GM12878 (cell line): ENCODE measurements around the gene ERN1. TPM values are rescaled to one million over a fixed set of nuclear protein-coding genes. Genes with fewer than 3 reads are reported as not detected.
A peak's percentile ranks its signal among the peaks of the same experiment; 100 is the strongest.

Source experiments
- ATAC-seq: fragments of 200-7000 bp; cut with Tn5 transposase; 3 replicates; pipeline ENCODE4 v1.9.1; 2020; ENCODE audit warnings: mild to moderate bottlenecking, moderate library complexity
- BruUV-seq: library from RNA; stranded (reverse); fragments of 400-500 nt; replicated peaks from 2 replicates; lab custom pipeline; 2021; lab: Mats Ljungman, UMichigan
- CTCF ChIA-PET: fragments of 300-600 bp; sonication (Branson Sonifier 250); formaldehyde crosslinking; extraction: SDS; loops from one replicate; lab custom pipeline; 2021; ENCODE audit warnings: inconsistent platforms; lab: Yijun Ruan, JAX
- POLR2A ChIA-PET: fragments of 350-600 bp; formaldehyde crosslinking; extraction: SDS; loops from one replicate; lab custom pipeline; 2021; ENCODE audit warnings: inconsistent platforms; lab: Charles Lee
- RAD21 ChIA-PET: fragments of 300-600 bp; sonication (Branson Sonifier 250); formaldehyde crosslinking; loops from one replicate; lab custom pipeline; 2023; ENCODE audit warnings: antibody characterized with exemption; ENCODE audit not compliant: unreplicated experiment; lab: Charles Lee
- SMC1A ChIA-PET: fragments of 300-600 bp; sonication (Branson Sonifier 250); formaldehyde crosslinking; loops from one replicate; lab custom pipeline; 2023; ENCODE audit not compliant: unreplicated experiment, uncharacterized antibody; lab: Charles Lee
- DNase-seq: peaks from one replicate; pipeline ENCODE4 v3.0.0-alpha.2; 2011; ENCODE audit warnings: low read depth, low spot score
- FAIRE-seq: peaks from 3 replicates; lab custom pipeline; 2011; peaks lifted over from hg19 to GRCh38; lab: Jason Lieb, UNC
- H2AFZ ChIP-seq: 2 replicates; pipeline ENCODE4 v1.6.0; 2011; ENCODE audit warnings: low read depth, low read length, control low read depth; ENCODE audit not compliant: control insufficient read depth
- H3K27ac ChIP-seq: 2 replicates; pipeline ENCODE4 v1.5.1; 2011; ENCODE audit warnings: control low read depth; ENCODE audit not compliant: control insufficient read depth, insufficient read depth
- H3K27me3 ChIP-seq, 2 experiments: replicated peaks in 1 of 2; 2 replicates each; pipeline versions ENCODE4 v1.6.0 to v1.6.1; 2011; ENCODE audit warnings: low read length in 1 of 2; ENCODE audit not compliant: control insufficient read depth in 2 of 2, insufficient read depth in 2 of 2
- H3K36me3 ChIP-seq, 2 experiments: 2 replicates each; pipeline ENCODE4 v1.5.1; 2011; ENCODE audit warnings: low read length in 1 of 2; ENCODE audit not compliant: control insufficient read depth in 2 of 2, insufficient read depth in 2 of 2
- H3K4me1 ChIP-seq: 2 replicates; pipeline ENCODE4 v1.6.1; 2011; ENCODE audit warnings: mild to moderate bottlenecking, low read length, moderate library complexity, mixed read lengths; ENCODE audit not compliant: control insufficient read depth, insufficient read depth
- H3K4me2 ChIP-seq: 2 replicates; pipeline ENCODE4 v1.6.0; 2011; ENCODE audit warnings: control low read depth; ENCODE audit not compliant: control insufficient read depth, insufficient read depth
- H3K4me3 ChIP-seq: fragments of 200-600 bp; sonication (generic); 2 replicates; pipeline ENCODE4 v1.5.1; 2016
- H3K79me2 ChIP-seq: 2 replicates; pipeline ENCODE4 v1.6.0; 2011; ENCODE audit warnings: low read length; ENCODE audit not compliant: control insufficient read depth, insufficient read depth
- H3K9ac ChIP-seq: 2 replicates; pipeline ENCODE4 v1.8.0; 2011; ENCODE audit warnings: low read length, control low read depth, mixed read lengths; ENCODE audit not compliant: control insufficient read depth, insufficient read depth
- H3K9me3 ChIP-seq: replicated peaks from 3 replicates; pipeline ENCODE4 v1.5.1; 2011; ENCODE audit warnings: mild to moderate bottlenecking, low read length; ENCODE audit not compliant: control insufficient read depth, insufficient read depth
- H4K20me1 ChIP-seq: 2 replicates; pipeline ENCODE4 v1.6.0; 2011; ENCODE audit not compliant: control insufficient read depth, insufficient read depth
- ASH2L ChIP-seq: fragments of 300-600, 200-600 bp; sonication (generic); IDR thresholded peaks from 2 replicates; pipeline ENCODE4 v1.6.1; 2017; ENCODE audit warnings: low read depth, mild to moderate bottlenecking, borderline replicate concordance
- CHD2 ChIP-seq: IDR thresholded peaks from 2 replicates; pipeline ENCODE4 v1.6.1; 2011; ENCODE audit warnings: low read depth, low read length, improper control_type of control experiment, borderline replicate concordance
- CREM ChIP-seq: IDR thresholded peaks from 2 replicates; pipeline ENCODE4 v1.6.1; 2014; ENCODE audit warnings: antibody characterized with exemption, low read depth
- CTCF ChIP-seq, 3 experiments: IDR thresholded peaks in 2 of 3; conservative IDR thresholded peaks in 1 of 3; 2 replicates each; pipeline ENCODE4 v1.5.1; 2011; ENCODE audit warnings: low read depth in 3 of 3, low read length in 3 of 3, mild to moderate bottlenecking in 3 of 3, control low read depth in 2 of 3, moderate library complexity in 2 of 3, inconsistent platforms in 1 of 3, mixed read lengths in 1 of 3; ENCODE audit not compliant: control insufficient read depth in 2 of 3, insufficient read depth in 1 of 3; ENCODE audit errors: extremely low read depth in 1 of 3
- ETV6 ChIP-seq, 2 experiments: fragments of 450-650 bp in 1 of 2; IDR thresholded peaks in 1 of 2; conservative IDR thresholded peaks in 1 of 2; 2 replicates each; pipeline ENCODE4 v1.6.1; 2014; ENCODE audit warnings: antibody characterized with exemption in 1 of 2, borderline replicate concordance in 1 of 2, low read depth in 1 of 2, mild to moderate bottlenecking in 1 of 2, moderate library complexity in 1 of 2
- HCFC1 ChIP-seq: fragments of 150-350 bp; IDR thresholded peaks from 2 replicates; pipeline ENCODE4 v1.6.1; 2014; ENCODE audit warnings: low read length
- JUNB ChIP-seq: IDR thresholded peaks from 2 replicates; pipeline ENCODE4 v1.6.1; 2016; ENCODE audit warnings: antibody characterized with exemption, mild to moderate bottlenecking
- MTA2 ChIP-seq: fragments of 450-650 bp; IDR thresholded peaks from 2 replicates; pipeline ENCODE4 v1.6.1; 2016; ENCODE audit warnings: low read depth, mild to moderate bottlenecking, moderate library complexity
- PAX5 ChIP-seq: IDR thresholded peaks from 2 replicates; pipeline ENCODE4 v1.6.1; 2011; ENCODE audit warnings: low read depth, low read length, borderline replicate concordance
- PAX8 ChIP-seq: fragments of 450-650 bp; IDR thresholded peaks from 2 replicates; pipeline ENCODE4 v1.6.1; 2017; ENCODE audit warnings: mild to moderate bottlenecking, moderate library complexity
- PKNOX1 ChIP-seq: fragments of 450-650 bp; IDR thresholded peaks from 2 replicates; pipeline ENCODE4 v1.6.1; 2016; ENCODE audit warnings: mild to moderate bottlenecking
- RBBP5 ChIP-seq: fragments of 200-600 bp; sonication (generic); conservative IDR thresholded peaks from 2 replicates; pipeline ENCODE4 v1.6.1; 2016
- SP1 ChIP-seq: IDR thresholded peaks from one replicate; pipeline ENCODE4 v1.6.1; 2011; ENCODE audit warnings: low read depth, low read length
- SUPT20H ChIP-seq: IDR thresholded peaks from 2 replicates; pipeline ENCODE4 v1.6.1; 2011; ENCODE audit warnings: low read depth, mild to moderate bottlenecking, low read length, moderate library complexity, borderline replicate concordance; ENCODE audit not compliant: control insufficient read depth
- TCF7 ChIP-seq: IDR thresholded peaks from 2 replicates; pipeline ENCODE4 v1.6.1; 2014; ENCODE audit warnings: antibody characterized with exemption, borderline replicate concordance
- USF2 ChIP-seq: IDR thresholded peaks from 2 replicates; pipeline ENCODE4 v1.6.1; 2011; ENCODE audit warnings: low read depth, low read length, improper control_type of control experiment, borderline replicate concordance
- ZBTB33 ChIP-seq: fragments of 450-650 bp; IDR thresholded peaks from 2 replicates; pipeline ENCODE4 v1.6.1; 2017; ENCODE audit warnings: mild to moderate bottlenecking
- ZNF622 ChIP-seq: fragments of 450-650 bp; IDR thresholded peaks from 2 replicates; pipeline ENCODE4 v1.6.1; 2017; ENCODE audit warnings: mild to moderate bottlenecking, inconsistent platforms
- WGBS: methylation state at CpG from one replicate; pipeline ENCODE4 v1.1.6; 2016; ENCODE audit warnings: low lambda C conversion rate; ENCODE audit not compliant: insufficient replicate concordance, insufficient coverage; ENCODE audit errors: missing lambda C conversion rate; 5-methylcytosine and 5-hydroxymethylcytosine counted together
- in situ Hi-C: fragments of 300-500 bp; cut with MboI; formaldehyde crosslinking; loops from 9 replicates; pipeline ENCODE4 v1.14.3; 2018; ENCODE audit warnings: mixed read lengths
- intact Hi-C: fragments of 100-400 bp; cut with micrococcal nuclease; formaldehyde crosslinking; loops from one replicate; pipeline ENCODE4 v1.14.2; 2022; ENCODE audit not compliant: unreplicated experiment
- polyA plus RNA-seq, 11 experiments: library from polyadenylated mRNA; depleted of rRNA in 4 of 11; unstranded in 6 of 11; stranded (reverse) in 5 of 11; fragments of >200 nt; fragmentation: Nextera tagmentation in 4 of 11; fragmentation: Illumina TruSeq in 1 of 11; extraction: Ambion mirVana in 4 of 11; extraction: Trizol in 1 of 11; gene quantifications; 1 replicate in 1 of 11; 2 replicates in 10 of 11; pipeline versions ENCODE4 v1.2.1 to v1.2.3, GENCODE V29; 2011 to 2016; ENCODE audit warnings: inconsistent platforms in 2 of 11, missing spikeins in 2 of 11, low read depth in 1 of 11
- total RNA-seq, 4 experiments: library from RNA; depleted of rRNA in 3 of 4; stranded (reverse); fragments of >200 nt in 3 of 4; fragmentation: Illumina TruSeq in 1 of 4; extraction: Trizol in 1 of 4; gene quantifications; 2 replicates each; pipeline versions ENCODE4 v1.2.1 to v1.2.3, GENCODE V29; 2013 to 2021

ERN1 gene
- total and polyA plus RNA-seq, 10 of the 15 experiments (the other 5 are each of a cell fraction or from before 2014, with no cell fraction given): 2.6 to 19.2 (median 7.6) TPM

- no peak for TF ChIP-seq ZBTB33
- TF ChIP-seq CREM: no peak
- TF ChIP-seq HCFC1: no peak
- TF ChIP-seq ZNF622: no peak
- TF ChIP-seq CHD2: no peak
- no peak for TF ChIP-seq ASH2L
- TF ChIP-seq PKNOX1: no peak
- no peak for TF ChIP-seq MTA2
- no peak for TF ChIP-seq JUNB
- TF ChIP-seq PAX5: no peak
- TF ChIP-seq SP1: no peak
These were observed 33.5 kb upstream of the ERN1 start (continued) for GRCh38 chr17:64163468-64163867.

GRCh38 chr17:64162554-64162953 is 32.6 kb upstream of the ERN1 start:
- no peaks in the 10 kb centered on the region for H3K27me3 ChIP-seq
- H3K9me3 ChIP-seq: no peaks in the 10 kb centered on the region
- no peaks in the 10 kb centered on the region for H4K20me1 ChIP-seq
- ATAC-seq (no peak), FAIRE-seq (peak; percentile 41), DNase-seq (no peak)
- ChIA-PET POLR2A (no interaction called here), CTCF (interaction anchor here (1.2 kb wide), 2 partner anchors 15 to 29 kb away, joined by 3 read pairs; no protein-coding TSS in a partner anchor), RAD21 (no interaction called here), SMC1A (interaction anchor here (0.6 to 1.0 kb wide), 2 partner anchors 10 to 74 kb away, joined by 3 to 4 read pairs; no protein-coding TSS in a partner anchor)
- no peak overlapping the region for H2AFZ ChIP-seq
- H3K4me1 ChIP-seq: no peaks in the 10 kb centered on the region
- H3K36me3 ChIP-seq: peaks cover 0 to 1% of the 10 kb centered on the region in 2 experiments; a peak in 2 of 4 replicates
- H3K27ac ChIP-seq: no peak overlapping the region
- in situ Hi-C loops (no loop called here), intact Hi-C loops (no loop called here)
- no TSS peak for BruUV-seq
- no peak overlapping the region for H3K4me2 ChIP-seq
- 97% methylated on average over 2 of the region's 2 CpGs for WGBS
- no peaks in the 10 kb centered on the region for H3K79me2 ChIP-seq
- no peak overlapping the region for H3K4me3 ChIP-seq
- no peak overlapping the region for H3K9ac ChIP-seq
- TF ChIP-seq SUPT20H (no peak), TCF7 (no peak), USF2 (no peak), CTCF (IDR thresholded peaks at IDR 0.05 in 2 of 3, conservative IDR thresholded peaks at IDR 0.05 in 1 of 3; ENCODE audit: control insufficient read depth in 2 of 3, extremely low read depth in 1 of 3, insufficient read depth in 1 of 3, low read depth in 3 of 3, low read length in 3 of 3) (no peak), RBBP5 (no peak), ETV6 (conservative IDR thresholded peaks at IDR 0.05 in 1 of 2, IDR thresholded peaks at IDR 0.05 in 1 of 2; ENCODE audit: borderline replicate concordance in 1 of 2, low read depth in 1 of 2) (no peak), PAX8 (no peak)
